IMR-90 (cell line): Measurements from ENCODE around the gene ITGB2.

Experiments
- FOS ChIP-seq: fragments of 150-350 bp; IDR thresholded peaks from 2 replicates; pipeline ENCODE4 v1.6.1; 2016; ENCODE audit warnings: low read depth, low read length
- POLR2A ChIP-seq: IDR thresholded peaks from 2 replicates; pipeline ENCODE4 v1.6.1; 2012; ENCODE audit warnings: mild to moderate bottlenecking, low read depth, low read length
- RAD21 ChIP-seq: IDR thresholded peaks from 2 replicates; pipeline ENCODE4 v1.6.1; 2012; ENCODE audit warnings: low read length, improper control_type of control experiment
- RCOR1 ChIP-seq: IDR thresholded peaks from 2 replicates; pipeline ENCODE4 v1.6.1; 2012; ENCODE audit warnings: mild to moderate bottlenecking, low read length, improper control_type of control experiment; ENCODE audit not compliant: insufficient replicate concordance
- TF ChIP-seq, protein P1 (sequence below): conservative IDR thresholded peaks from 2 replicates; pipeline ENCODE4 v1.5.1; 2012; ENCODE audit warnings: mild to moderate bottlenecking, low read depth, low read length, improper control_type of control experiment

DNA sequence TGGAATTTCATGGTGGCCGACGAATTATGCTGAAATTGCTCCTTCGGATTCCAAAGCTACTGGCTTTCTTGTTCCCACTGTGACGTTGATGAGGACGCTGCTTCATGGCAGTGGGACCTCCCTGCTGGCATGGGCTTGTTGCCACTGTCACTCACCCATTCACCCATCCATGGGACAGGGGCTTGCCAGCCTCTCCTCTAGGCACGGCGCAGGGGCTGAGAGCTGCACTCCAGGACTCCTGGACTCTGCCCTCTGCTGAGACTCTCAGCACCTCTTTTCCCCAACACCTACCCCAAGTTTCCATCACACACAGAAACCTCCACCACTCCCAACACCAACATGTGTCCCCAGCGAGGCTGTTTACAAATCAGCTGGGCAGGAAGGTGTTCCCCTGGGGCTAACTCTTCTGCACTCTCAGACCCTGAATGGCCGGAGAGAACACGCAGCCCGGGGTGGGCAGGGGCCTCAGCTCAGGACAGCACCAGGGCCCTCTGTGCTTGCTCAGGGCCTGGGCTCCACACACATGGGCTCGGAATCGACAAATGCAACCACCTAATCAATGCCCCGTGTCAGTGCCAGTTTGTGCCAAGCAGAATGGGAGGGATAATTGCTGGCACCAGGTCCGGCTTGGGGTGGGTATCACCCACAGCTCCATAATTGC, 3.1 kb downstream of the ITGB2 start:
- TF ChIP-seq, protein P1, sequence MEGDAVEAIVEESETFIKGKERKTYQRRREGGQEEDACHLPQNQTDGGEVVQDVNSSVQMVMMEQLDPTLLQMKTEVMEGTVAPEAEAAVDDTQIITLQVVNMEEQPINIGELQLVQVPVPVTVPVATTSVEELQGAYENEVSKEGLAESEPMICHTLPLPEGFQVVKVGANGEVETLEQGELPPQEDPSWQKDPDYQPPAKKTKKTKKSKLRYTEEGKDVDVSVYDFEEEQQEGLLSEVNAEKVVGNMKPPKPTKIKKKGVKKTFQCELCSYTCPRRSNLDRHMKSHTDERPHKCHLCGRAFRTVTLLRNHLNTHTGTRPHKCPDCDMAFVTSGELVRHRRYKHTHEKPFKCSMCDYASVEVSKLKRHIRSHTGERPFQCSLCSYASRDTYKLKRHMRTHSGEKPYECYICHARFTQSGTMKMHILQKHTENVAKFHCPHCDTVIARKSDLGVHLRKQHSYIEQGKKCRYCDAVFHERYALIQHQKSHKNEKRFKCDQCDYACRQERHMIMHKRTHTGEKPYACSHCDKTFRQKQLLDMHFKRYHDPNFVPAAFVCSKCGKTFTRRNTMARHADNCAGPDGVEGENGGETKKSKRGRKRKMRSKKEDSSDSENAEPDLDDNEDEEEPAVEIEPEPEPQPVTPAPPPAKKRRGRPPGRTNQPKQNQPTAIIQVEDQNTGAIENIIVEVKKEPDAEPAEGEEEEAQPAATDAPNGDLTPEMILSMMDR = no peak
- no peak for TF ChIP-seq RAD21
- TF ChIP-seq POLR2A = no peak
- no peak for TF ChIP-seq RCOR1
- no peak for TF ChIP-seq FOS
